Fibroblast of the aortic adventitia (primary cell): ENCODE data around the gene SLU7. TPM values are rescaled to one million over a fixed set of nuclear protein-coding genes. Genes with fewer than 3 reads are reported as not detected.

ENCODE experiments used
- DNase-seq: peaks from one replicate; pipeline ENCODE4 v3.0.0-alpha.2; 2010; ENCODE audit warnings: low read depth
- H3K4me3 ChIP-seq: 2 replicates; pipeline ENCODE4 v1.5.1; 2011; ENCODE audit warnings: low read depth, mild to moderate bottlenecking, control low read depth, low read length, moderate library complexity
- CTCF ChIP-seq: IDR thresholded peaks from 2 replicates; pipeline ENCODE4 v1.5.1; 2011; ENCODE audit warnings: mild to moderate bottlenecking, low read length, control low read depth, inconsistent platforms; ENCODE audit not compliant: insufficient read depth
- total RNA-seq: library from RNA; depleted of rRNA; stranded (reverse); fragments of >200 nt; gene quantifications from 2 replicates; pipeline ENCODE4 v1.2.3, GENCODE V29; 2012; ENCODE audit warnings: low replicate concordance

The SLU7 gene
- total RNA-seq, 1 donor, result 69.7 TPM

GRCh38 chr5:160435532-160435931, 16.7 kb upstream of the SLU7 start:
- H3K4me3 ChIP-seq, result no peak overlapping the region
- DNase-seq, result no peak
- no peak for TF ChIP-seq CTCF

- DNase-seq, result no peak
- H3K4me3 ChIP-seq, result no peak overlapping the region
- TF ChIP-seq CTCF, result no peak
These were observed 15.2 kb upstream of the SLU7 start for GRCh38 chr5:160434022-160434531.

GRCh38 chr5:160432787-160433186, 13.9 kb upstream of the SLU7 start:
- H3K4me3 ChIP-seq, result no peak overlapping the region
- DNase-seq, result no peak
- no peak for TF ChIP-seq CTCF

- H3K4me3 ChIP-seq, result no peak overlapping the region
- DNase-seq, result no peak
- TF ChIP-seq CTCF, result no peak
These were observed 13.3 kb upstream of the SLU7 start for GRCh38 chr5:160432196-160432595.

- no peak overlapping the region for H3K4me3 ChIP-seq
- TF ChIP-seq CTCF, result no peak
- DNase-seq, result no peak
These were observed 8.7 kb upstream of the SLU7 start for GRCh38 chr5:160427607-160428006.

GRCh38 chr5:160423099-160423498, 4.2 kb upstream of the SLU7 start:
- no peak for TF ChIP-seq CTCF
- DNase-seq, result no peak
- H3K4me3 ChIP-seq, result peak overlapping the region; percentile 73

GRCh38 chr5:160421625-160422258, 2.9 kb upstream of the SLU7 start, which contains the start of gene PTTG1:
Gene PTTG1, plus strand, starts transcription at chr5:160421855. Its CDS starts 458 bp downstream, at chr5:160422313.
- H3K4me3 ChIP-seq, result peak within 1 kb of the TSS; percentile 73
- no peak for TF ChIP-seq CTCF
- DNase-seq, result peak; percentile 94
